HG03135 (cell line): Measurements from ENCODE around the gene DDX3X.
A peak's percentile ranks its signal among the peaks of the same experiment; 100 is the strongest.
"Not testable (repeated sequence)": the region's sequence is repeated elsewhere in the genome, so short reads cannot be mapped to it uniquely, and the experiment has no call there.

Experiments
- ATAC-seq: cut with Tn5 transposase; IDR thresholded peaks from one replicate; pipeline ENCODE4 v1.9.1; 2021; ENCODE audit warnings: mild to moderate bottlenecking, moderate library complexity; ENCODE audit not compliant: unreplicated experiment

The DDX3X gene

GRCh38 chrX:41333744-41334362 lies at the start of gene DDX3X:
DDX3X (plus strand) TSS chrX:41334162; CDS start chrX:41334253, 91 bp downstream.
- ATAC-seq: peak; percentile 53

GRCh38 chrX:41285928-41286327 lies 48.0 kb upstream of the DDX3X start:
- not testable (repeated sequence) for ATAC-seq

GRCh38 chrX:41288641-41289040 lies 45.3 kb upstream of the DDX3X start:
- ATAC-seq: no peak

GRCh38 chrX:41289095-41289494 lies 44.9 kb upstream of the DDX3X start:
- ATAC-seq: no peak

- ATAC-seq: no peak
Observed at GRCh38 chrX:41291309-41291708, 42.7 kb upstream of the DDX3X start.

- ATAC-seq: no peak
Observed at GRCh38 chrX:41293269-41293668, 40.7 kb upstream of the DDX3X start.

- no peak for ATAC-seq
Observed at GRCh38 chrX:41300758-41301437, 33.1 kb upstream of the DDX3X start.

- ATAC-seq: no peak
Observed at GRCh38 chrX:41301438-41301824, 32.5 kb upstream of the DDX3X start.

- ATAC-seq: no peak
Observed at GRCh38 chrX:41302370-41302769, 31.6 kb upstream of the DDX3X start.

- ATAC-seq: no peak
Observed at GRCh38 chrX:41303013-41303412, 30.9 kb upstream of the DDX3X start.

- no peak for ATAC-seq
Observed at GRCh38 chrX:41304178-41304577, 29.8 kb upstream of the DDX3X start.

GRCh38 chrX:41308884-41309647 lies 24.9 kb upstream of the DDX3X start:
- ATAC-seq: no peak

- ATAC-seq: no peak
Observed at GRCh38 chrX:41312786-41313185, 21.2 kb upstream of the DDX3X start.

GRCh38 chrX:41313419-41313818 lies 20.5 kb upstream of the DDX3X start:
- ATAC-seq: no peak

- no peak for ATAC-seq
Observed at GRCh38 chrX:41314204-41314603, 19.8 kb upstream of the DDX3X start.

GRCh38 chrX:41314881-41315280 lies 19.1 kb upstream of the DDX3X start:
- ATAC-seq: no peak

- ATAC-seq: not testable (repeated sequence)
Observed at GRCh38 chrX:41316266-41316665, 17.7 kb upstream of the DDX3X start.

GRCh38 chrX:41317477-41318208 lies 16.3 kb upstream of the DDX3X start:
- ATAC-seq: no peak

GRCh38 chrX:41320393-41320792 lies 13.6 kb upstream of the DDX3X start:
- no peak for ATAC-seq

- no peak for ATAC-seq
Observed at GRCh38 chrX:41322821-41323603, 10.9 kb upstream of the DDX3X start.

GRCh38 chrX:41326431-41326830 lies 7.5 kb upstream of the DDX3X start:
- no peak for ATAC-seq
